HG03066 (cell line): ENCODE measurements around the gene ANKRD62.
"Not testable (repeated sequence)": the region's sequence is repeated elsewhere in the genome, so short reads cannot be mapped to it uniquely, and the experiment has no call there.

ENCODE experiments used
- ATAC-seq: cut with Tn5 transposase; IDR thresholded peaks from one replicate; pipeline ENCODE4 v1.9.1; 2021; ENCODE audit warnings: low read depth; ENCODE audit not compliant: unreplicated experiment

The ANKRD62 gene

DNA sequence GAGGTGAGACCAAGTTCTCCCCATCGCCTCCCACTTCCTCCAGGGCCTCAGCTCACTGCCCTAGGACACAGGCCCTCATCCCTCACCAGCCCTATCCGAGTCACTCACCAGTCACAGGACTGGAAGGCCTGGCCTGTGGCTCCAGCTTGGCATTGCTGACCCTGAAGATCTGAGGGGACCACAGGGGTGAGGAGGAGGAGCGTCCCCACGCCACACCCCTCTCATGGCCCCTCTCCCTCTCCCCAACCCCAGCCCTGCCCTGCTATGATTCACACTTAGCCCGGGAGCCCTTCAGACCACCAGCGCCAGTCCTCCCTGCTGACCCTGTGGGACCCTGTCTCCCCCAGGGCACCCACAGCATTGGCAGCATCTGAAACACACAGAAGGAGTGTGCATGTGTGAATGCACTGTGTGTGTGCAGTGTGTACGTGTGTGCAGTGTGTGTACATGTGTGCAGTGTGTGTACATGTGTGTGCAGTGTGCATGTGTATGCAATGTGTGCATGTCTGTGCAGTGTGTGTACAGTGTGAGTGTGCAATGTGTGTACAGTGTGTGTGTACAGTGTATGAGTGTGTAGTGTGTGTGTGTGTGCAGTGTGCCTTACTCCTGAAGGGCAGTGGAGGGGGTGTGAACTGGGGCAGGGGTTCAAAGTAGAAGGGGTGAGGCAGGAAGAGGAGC, 29.4 kb upstream of the ANKRD62 start:
- no peak for ATAC-seq

GRCh38 chr18:12065397-12065796, 28.2 kb upstream of the ANKRD62 start:
- no peak for ATAC-seq

- no peak for ATAC-seq
Measured at GRCh38 chr18:12066910-12067511, 26.6 kb upstream of the ANKRD62 start.

- no peak for ATAC-seq
Measured at GRCh38 chr18:12067671-12068070, 26.0 kb upstream of the ANKRD62 start.

- ATAC-seq, result not testable (repeated sequence)
Measured at GRCh38 chr18:12068316-12068949, 25.2 kb upstream of the ANKRD62 start.

DNA sequence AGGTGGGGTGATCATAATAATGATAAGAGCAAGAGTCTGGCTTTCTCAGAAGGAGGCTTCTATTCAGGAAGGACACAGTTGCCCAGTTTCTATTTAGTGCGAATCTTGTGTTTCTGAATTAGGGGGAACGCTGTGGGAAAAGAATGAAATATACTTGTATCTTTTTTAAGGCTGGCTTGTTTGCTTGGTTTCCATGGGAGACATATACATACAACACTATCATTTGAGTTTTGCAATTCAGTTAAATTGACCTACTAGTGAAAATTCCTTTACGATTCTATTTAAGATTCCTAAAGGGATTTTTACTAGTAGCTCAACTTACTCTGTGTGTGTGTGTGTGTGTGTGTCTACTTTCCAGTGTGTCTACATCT, 24.7 kb upstream of the ANKRD62 start:
- no peak for ATAC-seq

DNA sequence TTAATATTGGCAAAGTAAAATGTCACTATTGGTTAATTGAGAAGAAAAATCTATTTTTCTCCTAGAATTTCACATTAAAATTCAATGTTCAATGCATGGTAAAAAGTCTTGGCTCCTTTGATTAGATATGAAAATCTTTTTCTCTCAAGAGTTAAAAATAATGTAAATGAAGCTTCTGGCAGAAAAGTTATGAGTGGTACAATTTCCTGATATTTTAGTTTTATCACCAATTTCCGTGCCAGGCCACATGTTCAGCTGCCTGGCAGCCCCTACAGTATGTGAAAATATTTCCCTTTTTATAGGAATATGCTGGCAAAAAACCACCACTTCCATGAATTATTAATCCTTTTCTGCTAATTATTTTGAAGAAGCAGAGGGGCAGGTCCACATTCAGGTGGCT, 22.6 kb upstream of the ANKRD62 start:
- ATAC-seq, result not testable (repeated sequence)

DNA sequence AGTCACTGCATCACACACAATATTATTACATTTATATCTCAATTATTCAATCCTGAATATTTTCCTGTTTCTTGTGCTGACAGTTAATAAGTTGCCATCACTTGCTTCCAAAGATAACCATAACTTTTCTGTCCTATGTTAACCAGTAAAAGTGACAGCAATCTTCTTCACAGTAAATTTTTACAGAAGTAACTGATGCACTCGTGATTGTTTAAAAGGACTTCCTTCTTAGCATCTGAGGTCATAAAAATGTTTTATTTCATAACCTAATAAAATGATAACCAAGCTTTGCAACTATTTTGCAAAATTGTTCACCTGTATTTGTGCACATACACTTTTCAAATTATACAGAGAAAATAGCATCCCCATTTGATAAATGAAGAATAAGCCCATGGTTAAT, 20.6 kb upstream of the ANKRD62 start:
- no peak for ATAC-seq

DNA sequence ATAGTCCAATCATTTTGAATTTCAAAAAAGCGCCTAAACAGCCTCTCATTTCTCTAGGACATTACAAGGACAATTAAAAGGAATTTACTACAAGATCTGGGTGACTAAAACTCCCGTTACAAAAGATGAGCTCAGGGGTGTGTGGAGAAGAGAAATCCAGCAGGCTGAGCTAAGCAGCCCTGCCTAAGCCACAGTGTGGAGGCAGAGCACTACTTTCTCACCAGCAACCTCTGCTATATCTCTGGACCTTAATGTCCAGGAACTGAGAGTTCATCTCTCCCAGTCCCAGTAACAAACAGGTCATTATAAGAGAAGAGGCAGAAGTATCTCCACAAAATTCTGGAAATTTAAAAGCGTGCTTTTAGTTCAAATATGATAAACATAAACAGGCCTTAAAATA, 18.9 kb upstream of the ANKRD62 start:
- no peak for ATAC-seq

DNA sequence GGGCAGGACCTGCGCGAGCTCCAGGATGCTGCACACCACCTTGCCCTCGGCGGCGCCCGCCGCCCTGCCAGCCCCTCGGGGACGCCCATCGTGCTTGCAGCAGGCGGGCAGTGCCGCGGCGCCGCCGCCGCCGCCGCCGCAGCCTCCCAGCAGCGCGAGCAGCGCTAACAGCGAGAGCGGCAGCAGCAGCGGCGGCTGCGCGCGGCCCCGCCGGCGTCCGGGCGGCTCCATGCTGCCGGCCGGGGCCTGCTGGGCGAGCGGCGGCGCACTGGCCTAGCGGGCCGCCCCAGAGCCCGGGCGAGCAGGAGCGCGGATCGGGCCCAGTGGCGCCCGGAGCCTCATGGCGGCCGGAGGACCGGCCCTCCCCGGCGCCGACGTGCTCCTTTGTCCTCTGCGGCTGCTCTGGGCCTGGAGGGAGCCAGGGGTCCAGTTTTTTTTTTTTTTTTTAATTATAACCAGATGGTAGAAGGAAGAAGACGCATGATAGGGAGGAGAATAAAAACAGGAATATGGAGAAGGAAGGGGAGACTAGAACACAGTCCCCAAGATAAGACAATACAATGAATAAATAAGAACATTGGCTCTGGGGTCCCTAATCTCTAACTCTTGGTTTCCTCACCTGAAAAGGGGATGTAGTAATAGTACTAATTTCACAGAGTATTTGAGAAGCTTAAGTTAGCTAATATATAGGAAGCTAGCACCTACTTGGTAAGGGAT, 17.1 kb upstream of the ANKRD62 start:
- no peak for ATAC-seq

GRCh38 chr18:12077994-12078393, 15.6 kb upstream of the ANKRD62 start:
- not testable (repeated sequence) for ATAC-seq

DNA sequence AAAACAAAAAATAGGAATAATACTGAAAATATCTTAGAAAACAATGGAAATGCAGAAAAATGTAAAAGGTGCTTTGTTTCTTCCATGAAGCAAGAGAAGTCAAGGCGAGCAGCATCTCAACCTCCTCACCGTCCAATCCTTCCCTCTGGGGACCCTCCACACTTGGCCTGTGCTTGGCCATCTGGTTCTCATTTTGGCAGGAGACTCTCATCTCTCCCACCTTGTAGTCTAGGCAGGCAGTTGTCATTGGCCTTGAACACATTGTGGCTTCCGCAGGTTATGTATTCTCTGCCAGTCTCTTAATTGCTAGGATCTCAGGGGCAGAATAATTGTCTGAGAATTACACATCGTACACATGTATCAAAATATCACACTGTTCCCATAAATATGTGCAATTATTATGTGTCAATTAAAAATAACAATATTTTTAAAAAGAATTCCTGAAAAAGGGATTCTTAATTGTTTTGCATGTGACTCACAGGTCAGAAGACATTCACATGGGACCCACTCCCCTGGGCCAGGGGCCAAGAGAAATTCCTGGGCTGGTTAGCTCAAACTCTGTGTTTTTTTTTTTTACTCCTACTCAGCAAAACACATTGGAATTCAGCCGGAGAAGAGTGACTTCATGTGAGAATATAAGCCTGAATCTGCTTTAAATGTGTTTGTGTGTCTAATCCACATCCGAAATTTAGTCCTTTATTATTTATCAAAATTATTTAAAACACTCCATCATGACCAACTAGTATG, 14.0 kb upstream of the ANKRD62 start:
- no peak for ATAC-seq

DNA sequence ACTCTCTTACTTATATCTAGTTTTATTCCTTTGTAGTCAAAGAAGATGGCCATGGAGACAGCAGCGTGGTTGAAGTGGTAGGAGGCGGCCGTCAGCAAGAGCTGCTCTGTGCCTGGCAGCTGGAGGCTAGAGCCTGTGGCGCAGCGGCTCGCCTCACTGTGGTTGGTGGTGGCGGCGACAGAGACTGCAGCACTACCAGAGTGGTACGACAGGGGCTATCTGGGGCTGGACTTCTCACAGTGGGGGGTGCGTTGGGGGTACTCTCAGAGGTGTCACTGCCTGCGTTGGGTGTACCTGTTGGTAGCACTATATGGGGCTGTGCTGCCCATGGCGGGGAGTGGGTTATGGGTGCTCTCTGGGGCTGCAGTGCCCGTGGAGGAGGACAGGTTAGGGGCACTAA, 8.5 kb upstream of the ANKRD62 start:
- no peak for ATAC-seq

DNA sequence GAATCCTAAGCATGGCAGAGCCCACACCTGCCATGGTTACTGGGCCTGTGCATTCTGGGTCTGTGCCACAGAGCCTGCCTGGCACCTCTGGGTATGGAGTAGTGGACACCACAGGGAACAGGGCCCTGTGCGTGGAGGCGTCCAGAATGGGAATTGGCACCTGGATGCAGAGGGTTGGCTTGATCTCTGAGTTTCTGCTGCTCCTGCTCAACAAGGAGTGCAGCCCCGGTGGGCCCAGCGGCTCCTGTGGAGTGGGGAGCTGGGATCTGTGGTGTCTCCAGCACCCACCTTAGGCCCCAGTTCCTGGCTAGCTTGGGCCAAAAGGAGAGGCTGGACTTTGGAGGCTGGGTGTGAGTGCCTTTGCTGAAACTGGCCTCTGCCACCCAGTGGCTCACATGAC, 7.9 kb upstream of the ANKRD62 start:
- no peak for ATAC-seq

DNA sequence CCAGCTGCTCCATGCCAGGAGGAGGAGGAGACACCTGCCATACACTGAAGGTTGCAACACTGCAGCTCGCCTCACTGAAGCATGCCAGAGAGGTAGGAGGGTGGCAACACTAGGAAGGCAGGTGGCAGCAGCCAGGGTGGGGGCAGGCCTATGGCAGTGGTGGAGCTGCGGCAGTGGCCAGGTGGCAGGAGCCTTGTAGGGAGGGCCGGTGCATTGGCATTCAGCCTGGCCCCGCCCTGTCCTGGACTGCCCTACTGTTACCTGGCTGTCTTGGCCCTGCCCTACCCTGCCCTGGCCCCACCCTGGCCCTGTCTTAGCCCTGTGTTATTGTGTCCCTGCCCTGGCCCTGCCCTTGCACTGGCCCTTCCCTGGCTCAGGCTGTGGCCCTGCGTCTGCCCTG, 7.4 kb upstream of the ANKRD62 start:
- no peak for ATAC-seq

GRCh38 chr18:12086677-12087470, 6.8 kb upstream of the ANKRD62 start:
- ATAC-seq, result no peak

DNA sequence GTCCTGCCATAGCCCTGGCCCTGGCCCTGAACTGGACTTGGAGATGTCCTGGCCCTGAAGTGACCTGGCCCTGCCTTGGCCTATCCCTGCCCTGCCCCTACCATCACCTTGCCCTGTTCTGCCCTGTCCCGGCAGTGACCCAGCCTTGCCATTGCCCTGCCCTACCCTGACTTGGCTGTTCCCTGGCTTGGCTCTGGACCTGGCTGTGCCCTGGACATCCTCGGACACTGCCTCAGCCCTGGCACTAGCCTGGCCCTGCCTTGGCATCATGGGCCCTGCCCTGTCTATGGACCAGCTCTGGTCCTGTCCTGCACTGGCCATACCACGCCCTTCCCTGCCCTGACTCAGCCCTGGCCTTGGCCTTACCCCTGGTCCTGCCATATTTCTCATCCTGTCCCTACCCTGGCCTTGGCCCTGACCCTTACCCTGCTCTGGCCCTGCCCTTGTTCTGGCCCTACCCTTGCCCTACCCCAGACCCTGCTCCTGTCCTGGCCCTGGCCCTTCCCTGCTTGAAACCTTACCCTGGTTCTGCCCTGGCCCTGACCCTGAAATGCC, 6.1 kb upstream of the ANKRD62 start:
- no peak for ATAC-seq

DNA sequence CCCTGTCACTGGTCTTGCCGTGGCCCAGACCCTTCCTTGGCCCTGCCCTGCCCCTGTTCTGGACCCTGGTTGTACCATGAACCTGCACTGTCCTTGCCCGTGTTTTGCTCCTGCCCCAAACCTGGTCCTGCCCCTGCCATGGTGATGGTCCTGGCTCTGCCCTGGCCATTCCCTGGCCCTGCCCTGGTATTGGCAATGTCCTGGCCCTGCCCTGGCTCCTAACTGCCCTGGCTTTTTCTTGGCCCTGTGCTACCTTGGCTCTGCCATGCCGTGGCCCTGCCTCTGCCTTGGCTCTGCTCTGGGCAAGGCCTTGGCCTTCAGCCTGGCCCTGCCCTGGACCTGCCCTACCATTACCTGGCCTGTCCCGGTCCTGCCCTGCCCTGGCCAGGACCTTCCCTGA, 5.5 kb upstream of the ANKRD62 start:
- ATAC-seq, result no peak

DNA sequence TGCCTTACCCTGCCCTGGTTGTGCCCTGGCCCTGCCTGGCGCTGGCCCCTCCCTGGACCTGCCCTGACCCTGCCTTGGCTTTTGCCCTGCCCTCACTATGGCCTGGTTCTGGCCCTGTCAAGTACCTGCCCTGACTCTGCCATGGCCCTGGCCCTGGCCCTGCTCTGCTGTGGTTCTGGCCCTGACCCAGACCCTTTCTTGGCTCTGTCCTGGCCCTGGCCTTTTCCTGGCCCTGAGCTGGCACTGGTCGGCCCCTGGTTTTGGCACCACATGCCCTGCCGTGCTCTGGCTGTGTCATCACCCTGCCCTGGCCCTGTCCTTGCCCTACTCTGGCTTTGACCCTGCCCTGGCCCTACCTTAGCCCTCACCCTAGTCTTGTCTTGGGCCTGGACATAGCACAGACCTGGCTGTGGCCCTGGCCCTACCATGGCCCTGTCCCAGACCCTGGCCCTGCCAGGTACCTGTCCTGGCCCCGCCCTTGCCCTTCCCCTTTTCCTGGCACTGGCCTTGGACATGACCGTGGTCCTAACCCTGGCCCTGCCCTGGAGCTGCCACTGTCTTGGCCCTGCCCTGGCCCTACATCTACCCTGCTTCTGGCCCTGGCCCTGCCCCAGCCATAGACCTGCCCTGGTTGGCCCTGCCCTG, 4.8 kb upstream of the ANKRD62 start:
- no peak for ATAC-seq
